ENCODE results near the gene SCO2. TPM values are rescaled to one million over a fixed set of nuclear protein-coding genes. Genes with fewer than 3 reads are reported as not detected.

SCO2 gene
- polyA plus RNA-seq, 1 donor from 2014 or later, result 9.6 TPM

- H3K4me2 ChIP-seq (ENCODE audit: low read length), result no peak overlapping the region
- H3K4me3 ChIP-seq (ENCODE audit: low read length), result no peak overlapping the region
Observed at GRCh38 chr22:50489363-50490243, 35.8 kb downstream of the SCO2 start.

DNA sequence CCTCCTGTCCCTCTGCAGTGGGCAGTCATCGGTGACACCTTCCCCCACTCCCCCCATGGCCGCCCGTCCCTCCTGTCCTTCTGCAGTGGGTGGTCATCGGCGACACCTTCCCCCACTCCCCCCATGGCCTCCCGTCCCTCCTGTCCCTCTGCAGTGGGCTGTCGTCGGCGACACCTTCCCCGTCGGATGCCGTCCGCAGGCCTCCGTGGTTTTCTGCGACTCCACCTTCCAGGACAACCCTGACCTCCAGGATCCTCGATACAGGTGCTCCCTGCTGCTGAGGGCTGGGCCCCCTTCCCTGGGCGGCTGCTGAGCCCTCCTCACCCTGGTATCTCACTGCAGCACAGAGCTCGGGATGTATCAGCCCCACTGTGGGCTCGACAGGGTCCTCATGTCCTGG, 36.5 kb downstream of the SCO2 start:
- Histone ChIP-seq H3K9ac (ENCODE audit: low read length) (no peak overlapping the region), H3K9me3 (ENCODE audit: low read length) (no peaks in the 10 kb centered on the region), H3K9me2 (ENCODE audit: insufficient read depth, low read length) (no peaks in the 10 kb centered on the region), H3K27me3 (ENCODE audit: insufficient read depth, low read depth, low read length) (no peaks in the 10 kb centered on the region), H3F3A (ENCODE audit: insufficient read depth, low read length, poor library complexity, severe bottlenecking) (no peaks in the 10 kb centered on the region), H4K20me1 (ENCODE audit: insufficient read depth) (no peaks in the 10 kb centered on the region), H2AFZ (ENCODE audit: low read depth, low read length) (no peak overlapping the region), H3K79me2 (replicated peaks; ENCODE audit: insufficient read depth, low read length) (no peaks in the 10 kb centered on the region), H3K27ac (ENCODE audit: low read length) (no peak overlapping the region), H3K36me3 (ENCODE audit: insufficient read depth, low read length) (no peaks in the 10 kb centered on the region), H3K4me2 (ENCODE audit: low read length) (no peak overlapping the region), H3K4me3 (ENCODE audit: low read length) (no peak overlapping the region)
- no peak for TF ChIP-seq RAD21 (conservative IDR thresholded peaks at IDR 0.05)

More at GRCh38 chr22:50489363-50490243, 35.8 kb downstream of the SCO2 start:
- no peak overlapping the region for H3K9ac ChIP-seq (ENCODE audit: low read length)
- H3K79me2 ChIP-seq (replicated peaks; ENCODE audit: insufficient read depth, low read length), result no peaks in the 10 kb centered on the region
- no peaks in the 10 kb centered on the region for H3K9me2 ChIP-seq (ENCODE audit: insufficient read depth, low read length)
- H2AFZ ChIP-seq (ENCODE audit: low read depth, low read length), result no peak overlapping the region
- H3K9me3 ChIP-seq (ENCODE audit: low read length), result no peaks in the 10 kb centered on the region
- H3F3A ChIP-seq (ENCODE audit: insufficient read depth, low read length, poor library complexity, severe bottlenecking), result no peaks in the 10 kb centered on the region
- H3K36me3 ChIP-seq (ENCODE audit: insufficient read depth, low read length), result no peaks in the 10 kb centered on the region
- TF ChIP-seq EZH2 (IDR thresholded peaks at IDR 0.05; ENCODE audit: borderline replicate concordance, insufficient read depth, low read length, poor library complexity, severe bottlenecking) (no peak), SMC3 (conservative IDR thresholded peaks at IDR 0.05; ENCODE audit: poor library complexity) (no peak)
- H3K27ac ChIP-seq (ENCODE audit: low read length), result no peak overlapping the region
- no peaks in the 10 kb centered on the region for H4K20me1 ChIP-seq (ENCODE audit: insufficient read depth)
- H3K27me3 ChIP-seq (ENCODE audit: insufficient read depth, low read depth, low read length), result no peaks in the 10 kb centered on the region

GRCh38 chr22:50488006-50488677, 37.3 kb downstream of the SCO2 start:
- Histone ChIP-seq H4K20me1 (ENCODE audit: insufficient read depth) (no peaks in the 10 kb centered on the region), H3K27ac (ENCODE audit: low read length) (no peak overlapping the region), H3K9ac (ENCODE audit: low read length) (no peak overlapping the region), H3K79me2 (replicated peaks; ENCODE audit: insufficient read depth, low read length) (no peaks in the 10 kb centered on the region), H3K9me3 (ENCODE audit: low read length) (no peaks in the 10 kb centered on the region), H2AFZ (ENCODE audit: low read depth, low read length) (no peak overlapping the region), H3K9me2 (ENCODE audit: insufficient read depth, low read length) (no peaks in the 10 kb centered on the region), H3F3A (ENCODE audit: insufficient read depth, low read length, poor library complexity, severe bottlenecking) (no peaks in the 10 kb centered on the region), H3K4me3 (ENCODE audit: low read length) (no peak overlapping the region), H3K27me3 (ENCODE audit: insufficient read depth, low read depth, low read length) (no peaks in the 10 kb centered on the region), H3K4me2 (ENCODE audit: low read length) (no peak overlapping the region), H3K36me3 (ENCODE audit: insufficient read depth, low read length) (no peaks in the 10 kb centered on the region)
- TF ChIP-seq EP300 (conservative IDR thresholded peaks at IDR 0.05; ENCODE audit: poor library complexity, severe bottlenecking) (no peak), EZH2 (IDR thresholded peaks at IDR 0.05; ENCODE audit: borderline replicate concordance, insufficient read depth, low read length, poor library complexity, severe bottlenecking) (no peak), MXI1 (conservative IDR thresholded peaks at IDR 0.05; ENCODE audit: poor library complexity, severe bottlenecking) (no peak), REST (IDR thresholded peaks at IDR 0.05; ENCODE audit: borderline replicate concordance) (no peak), SMC3 (conservative IDR thresholded peaks at IDR 0.05; ENCODE audit: poor library complexity) (no peak), RAD21 (conservative IDR thresholded peaks at IDR 0.05) (no peak), POLR2AphosphoS5 (IDR thresholded peaks at IDR 0.05) (no peak), TAF1 (IDR thresholded peaks at IDR 0.05; ENCODE audit: low read depth) (no peak)
- TF ChIP-seq, protein P1, sequence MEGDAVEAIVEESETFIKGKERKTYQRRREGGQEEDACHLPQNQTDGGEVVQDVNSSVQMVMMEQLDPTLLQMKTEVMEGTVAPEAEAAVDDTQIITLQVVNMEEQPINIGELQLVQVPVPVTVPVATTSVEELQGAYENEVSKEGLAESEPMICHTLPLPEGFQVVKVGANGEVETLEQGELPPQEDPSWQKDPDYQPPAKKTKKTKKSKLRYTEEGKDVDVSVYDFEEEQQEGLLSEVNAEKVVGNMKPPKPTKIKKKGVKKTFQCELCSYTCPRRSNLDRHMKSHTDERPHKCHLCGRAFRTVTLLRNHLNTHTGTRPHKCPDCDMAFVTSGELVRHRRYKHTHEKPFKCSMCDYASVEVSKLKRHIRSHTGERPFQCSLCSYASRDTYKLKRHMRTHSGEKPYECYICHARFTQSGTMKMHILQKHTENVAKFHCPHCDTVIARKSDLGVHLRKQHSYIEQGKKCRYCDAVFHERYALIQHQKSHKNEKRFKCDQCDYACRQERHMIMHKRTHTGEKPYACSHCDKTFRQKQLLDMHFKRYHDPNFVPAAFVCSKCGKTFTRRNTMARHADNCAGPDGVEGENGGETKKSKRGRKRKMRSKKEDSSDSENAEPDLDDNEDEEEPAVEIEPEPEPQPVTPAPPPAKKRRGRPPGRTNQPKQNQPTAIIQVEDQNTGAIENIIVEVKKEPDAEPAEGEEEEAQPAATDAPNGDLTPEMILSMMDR (IDR thresholded peaks at IDR 0.05; ENCODE audit: poor library complexity, severe bottlenecking), result no peak

All from neural cell (in vitro differentiated cells).